Osteoblast (primary cell): ENCODE results near the gene ACTR1B. TPM values are rescaled to one million over a fixed set of nuclear protein-coding genes. Genes with fewer than 3 reads are reported as not detected.

Experiments used
- DNase-seq: peaks from one replicate; pipeline ENCODE4 v3.0.0; 2011; ENCODE audit warnings: low spot score, mixed read lengths; ENCODE audit not compliant: insufficient read length; ENCODE audit errors: missing footprints
- H2AFZ ChIP-seq: 2 replicates; pipeline ENCODE4 v1.6.0; 2011; ENCODE audit warnings: mild to moderate bottlenecking, low read length
- H3K27ac ChIP-seq: 2 replicates; pipeline ENCODE4 v1.5.1; 2011; ENCODE audit warnings: mild to moderate bottlenecking, low read depth, low read length, moderate library complexity
- H3K27me3 ChIP-seq: 2 replicates; pipeline ENCODE4 v1.6.0; 2012; ENCODE audit warnings: mild to moderate bottlenecking, control low read depth, inconsistent platforms, low read length, moderate library complexity; ENCODE audit not compliant: insufficient read depth
- H3K36me3 ChIP-seq: 2 replicates; pipeline ENCODE4 v1.5.1; 2011; ENCODE audit warnings: mild to moderate bottlenecking, low read length, control low read depth, moderate library complexity; ENCODE audit not compliant: insufficient read depth
- H3K4me1 ChIP-seq: 2 replicates; pipeline ENCODE4 v1.5.1; 2011; ENCODE audit warnings: mild to moderate bottlenecking, low read length, control low read depth, moderate library complexity; ENCODE audit not compliant: insufficient read depth
- H3K4me2 ChIP-seq: 2 replicates; pipeline ENCODE4 v1.6.0; 2011; ENCODE audit warnings: mild to moderate bottlenecking, low read length; ENCODE audit not compliant: insufficient read depth
- H3K4me3 ChIP-seq: fragments of 200-600 bp; sonication (generic); 3 replicates; pipeline ENCODE4 v1.5.1; 2012; ENCODE audit warnings: mild to moderate bottlenecking, low read length, inconsistent platforms; ENCODE audit not compliant: insufficient read depth
- H3K79me2 ChIP-seq: 2 replicates; pipeline ENCODE4 v1.6.0; 2012; ENCODE audit warnings: mild to moderate bottlenecking, low read length, control low read depth, inconsistent platforms; ENCODE audit not compliant: insufficient read depth
- H3K9me3 ChIP-seq: 2 replicates; pipeline ENCODE4 v1.5.1; 2011; ENCODE audit warnings: low read depth, low read length, control low read depth
- H4K20me1 ChIP-seq: 2 replicates; pipeline ENCODE4 v1.6.0; 2012; ENCODE audit warnings: mild to moderate bottlenecking, low read length, control low read depth; ENCODE audit not compliant: insufficient read depth
- total RNA-seq: library from RNA; depleted of rRNA; stranded (reverse); fragments of >200 nt; gene quantifications from 2 replicates; pipeline ENCODE4 v1.2.3, GENCODE V29; 2012
- TF ChIP-seq, protein P1 (sequence below): IDR thresholded peaks from 2 replicates; pipeline ENCODE4 v1.5.1; 2011; ENCODE audit warnings: mild to moderate bottlenecking, low read depth, low read length, moderate library complexity; ENCODE audit errors: extremely low read depth

The ACTR1B gene
- total RNA-seq, 1 donor: 44.9 TPM

DNA sequence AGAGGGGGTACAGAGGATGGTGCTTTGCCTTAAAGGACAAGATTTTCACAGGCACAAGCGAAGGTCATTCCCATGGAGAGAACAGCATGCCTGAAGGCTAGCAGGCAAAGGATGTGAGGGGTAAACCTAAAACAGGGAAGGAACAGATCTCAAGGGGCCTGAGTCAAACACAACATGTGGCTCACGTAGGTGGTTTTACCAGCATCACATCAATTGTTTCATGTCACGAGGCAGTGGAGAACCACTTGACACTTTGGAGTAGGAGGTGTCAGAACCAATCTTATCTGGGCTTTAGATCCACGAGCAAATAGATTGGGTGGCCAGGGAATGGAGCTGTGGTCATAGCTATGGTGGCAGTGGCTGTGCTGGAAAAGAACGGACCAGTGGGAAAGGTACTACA lies 9.5 kb downstream of the ACTR1B start:
- no peaks in the 10 kb centered on the region for H3K9me3 ChIP-seq
- TF ChIP-seq, protein P1, sequence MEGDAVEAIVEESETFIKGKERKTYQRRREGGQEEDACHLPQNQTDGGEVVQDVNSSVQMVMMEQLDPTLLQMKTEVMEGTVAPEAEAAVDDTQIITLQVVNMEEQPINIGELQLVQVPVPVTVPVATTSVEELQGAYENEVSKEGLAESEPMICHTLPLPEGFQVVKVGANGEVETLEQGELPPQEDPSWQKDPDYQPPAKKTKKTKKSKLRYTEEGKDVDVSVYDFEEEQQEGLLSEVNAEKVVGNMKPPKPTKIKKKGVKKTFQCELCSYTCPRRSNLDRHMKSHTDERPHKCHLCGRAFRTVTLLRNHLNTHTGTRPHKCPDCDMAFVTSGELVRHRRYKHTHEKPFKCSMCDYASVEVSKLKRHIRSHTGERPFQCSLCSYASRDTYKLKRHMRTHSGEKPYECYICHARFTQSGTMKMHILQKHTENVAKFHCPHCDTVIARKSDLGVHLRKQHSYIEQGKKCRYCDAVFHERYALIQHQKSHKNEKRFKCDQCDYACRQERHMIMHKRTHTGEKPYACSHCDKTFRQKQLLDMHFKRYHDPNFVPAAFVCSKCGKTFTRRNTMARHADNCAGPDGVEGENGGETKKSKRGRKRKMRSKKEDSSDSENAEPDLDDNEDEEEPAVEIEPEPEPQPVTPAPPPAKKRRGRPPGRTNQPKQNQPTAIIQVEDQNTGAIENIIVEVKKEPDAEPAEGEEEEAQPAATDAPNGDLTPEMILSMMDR: no peak
- peaks cover 53% of the 10 kb centered on the region for H3K36me3 ChIP-seq
- no peaks in the 10 kb centered on the region for H3K27me3 ChIP-seq
- H3K4me1 ChIP-seq: no peaks in the 10 kb centered on the region
- peaks cover 9% of the 10 kb centered on the region for H3K79me2 ChIP-seq
- no peak for DNase-seq
- no peak overlapping the region for H3K4me3 ChIP-seq
- no peak overlapping the region for H3K4me2 ChIP-seq
- H3K27ac ChIP-seq: no peak overlapping the region
- no peaks in the 10 kb centered on the region for H4K20me1 ChIP-seq
- no peak overlapping the region for H2AFZ ChIP-seq

DNA sequence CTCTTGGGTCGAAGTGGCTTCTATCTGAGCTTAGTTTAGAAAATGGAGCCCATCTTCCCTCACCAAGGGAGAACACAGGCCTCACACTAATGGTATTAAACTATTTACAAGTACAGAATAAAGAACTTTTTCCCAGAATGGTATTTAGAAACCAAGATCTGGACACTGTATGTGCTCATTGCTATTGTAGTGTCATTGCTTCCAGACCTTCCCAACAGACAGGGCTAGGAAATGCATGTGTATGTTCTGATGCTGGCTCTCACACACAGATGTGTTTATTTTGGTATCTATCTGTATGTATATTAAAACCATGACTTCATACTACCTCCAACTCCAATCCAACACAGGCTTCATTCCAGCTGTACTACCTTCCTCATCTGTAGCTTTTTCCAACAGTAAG lies 10.0 kb downstream of the ACTR1B start:
- peaks cover 4% of the 10 kb centered on the region for H3K79me2 ChIP-seq
- H3K4me2 ChIP-seq: no peak overlapping the region
- H3K27me3 ChIP-seq: no peaks in the 10 kb centered on the region
- H3K4me3 ChIP-seq: no peak overlapping the region
- H2AFZ ChIP-seq: no peak overlapping the region
- no peak overlapping the region for H3K27ac ChIP-seq
- no peaks in the 10 kb centered on the region for H3K9me3 ChIP-seq
- no peaks in the 10 kb centered on the region for H3K4me1 ChIP-seq
- DNase-seq: no peak
- peaks cover 55% of the 10 kb centered on the region for H3K36me3 ChIP-seq
- H4K20me1 ChIP-seq: no peaks in the 10 kb centered on the region
- TF ChIP-seq, protein P1: no peak

DNA sequence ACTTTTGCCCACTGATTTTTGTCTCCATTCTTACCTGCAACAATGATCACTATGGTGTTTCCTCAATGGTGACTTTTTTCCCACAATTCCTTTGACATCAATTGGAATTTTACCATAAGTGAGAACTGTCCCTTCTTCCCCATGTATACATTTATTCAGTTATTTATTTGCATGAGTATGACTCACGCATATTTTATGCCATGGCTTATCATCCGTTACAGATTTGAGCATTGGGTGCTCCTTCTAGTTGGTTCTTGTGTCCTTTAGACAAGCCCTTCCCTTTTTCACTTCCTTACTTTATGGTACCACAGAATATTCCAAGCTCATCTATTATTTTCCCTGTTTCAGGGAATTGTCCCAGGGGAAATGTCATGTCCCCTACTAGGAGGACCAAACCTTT lies 10.4 kb downstream of the ACTR1B start:
- TF ChIP-seq, protein P1: no peak
- Histone ChIP-seq H4K20me1 (no peaks in the 10 kb centered on the region), H3K9me3 (no peaks in the 10 kb centered on the region), H3K4me1 (no peaks in the 10 kb centered on the region), H3K4me2 (no peak overlapping the region), H3K79me2 (peaks cover 2% of the 10 kb centered on the region), H2AFZ (no peak overlapping the region), H3K27me3 (no peaks in the 10 kb centered on the region), H3K36me3 (peaks cover 54% of the 10 kb centered on the region), H3K4me3 (no peak overlapping the region), H3K27ac (no peak overlapping the region)
- DNase-seq: no peak

DNA sequence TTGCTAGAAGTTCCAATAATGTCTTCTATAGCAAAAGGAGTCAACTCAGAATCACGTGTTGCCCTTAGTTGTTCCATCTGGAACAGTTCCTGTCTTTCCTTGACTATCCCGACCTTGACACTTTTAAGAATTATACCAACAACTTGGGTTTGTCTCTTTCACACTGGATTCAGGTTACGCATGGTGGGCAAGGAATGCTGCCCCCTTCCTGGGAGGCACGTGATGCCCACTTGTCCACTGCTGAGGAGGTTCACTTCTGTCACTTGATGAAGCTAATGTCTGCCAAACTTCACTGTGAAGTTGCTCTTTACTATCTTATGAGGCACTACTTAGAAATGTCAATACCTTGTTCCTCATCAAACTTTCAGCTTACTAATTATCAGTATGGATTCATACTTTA lies 12.7 kb downstream of the ACTR1B start:
- no peaks in the 10 kb centered on the region for H3K4me1 ChIP-seq
- no peak overlapping the region for H3K4me3 ChIP-seq
- no peak overlapping the region for H3K27ac ChIP-seq
- no peak for DNase-seq
- H3K9me3 ChIP-seq: no peaks in the 10 kb centered on the region
- H4K20me1 ChIP-seq: no peaks in the 10 kb centered on the region
- H3K27me3 ChIP-seq: no peaks in the 10 kb centered on the region
- no peak overlapping the region for H2AFZ ChIP-seq
- peaks cover 13% of the 10 kb centered on the region for H3K79me2 ChIP-seq
- no peak overlapping the region for H3K4me2 ChIP-seq
- TF ChIP-seq, protein P1: no peak
- H3K36me3 ChIP-seq: peaks cover 45% of the 10 kb centered on the region
